Spleen (tissue), 7 donors: Measurements from ENCODE around the gene MOB3B.
A peak's percentile ranks its signal among the peaks of the same experiment; 100 is the strongest.

Experiments
- CTCF ChIP-seq, 11 experiments: fragments of 200-600 bp in 7 of 11; fragments of 450-650 bp in 4 of 11; sonication (generic) in 4 of 11; IDR thresholded peaks in 8 of 11; conservative IDR thresholded peaks in 3 of 11; 1 replicate in 7 of 11; 2 replicates in 4 of 11; pipeline versions ENCODE4 v1.4.0 to v1.8.0; 2016 to 2021; ENCODE audit warnings: antibody characterized with exemption in 11 of 11, inconsistent platforms in 4 of 11, mild to moderate bottlenecking in 1 of 11
- POLR2A ChIP-seq, 3 donors: fragments of 450-650 bp; IDR thresholded peaks; one replicate each; pipeline ENCODE4 v1.5.1; 2017; ENCODE audit warnings: antibody characterized with exemption in 3 of 3, mild to moderate bottlenecking in 1 of 3
- POLR2AphosphoS5 ChIP-seq, 3 donors: sonication (generic); formaldehyde crosslinking; IDR thresholded peaks; one replicate each; pipeline ENCODE4 v1.5.1; 2017; ENCODE audit warnings: antibody characterized with exemption in 3 of 3
- donor health status: DM: no; HTN: no; CAD: no; lungs with moderate emphysema.
- donor health status: DM: no; HTN: no; CAD: no.
- donor health status: DM: no; HTN: no; CAD: no.

- TF ChIP-seq POLR2A (IDR thresholded peaks at IDR 0.05): peak in 1 of 3 donors; percentile 39
- peak in 1 of 11 experiments; percentile 19 for TF ChIP-seq CTCF (IDR thresholded peaks at IDR 0.05 in 8 of 11, conservative IDR thresholded peaks at IDR 0.05 in 3 of 11)
- TF ChIP-seq POLR2AphosphoS5 (IDR thresholded peaks at IDR 0.05): peak; percentile 72 to 77 (median 72)
Observed at GRCh38 chr9:27528886-27529315, 713 bp downstream of the MOB3B start.
